ENCODE data around the gene C4B.
"Not testable (repeated sequence)": the region's sequence is repeated elsewhere in the genome, so short reads cannot be mapped to it uniquely, and the experiment has no call there.

Gene C4B

DNA sequence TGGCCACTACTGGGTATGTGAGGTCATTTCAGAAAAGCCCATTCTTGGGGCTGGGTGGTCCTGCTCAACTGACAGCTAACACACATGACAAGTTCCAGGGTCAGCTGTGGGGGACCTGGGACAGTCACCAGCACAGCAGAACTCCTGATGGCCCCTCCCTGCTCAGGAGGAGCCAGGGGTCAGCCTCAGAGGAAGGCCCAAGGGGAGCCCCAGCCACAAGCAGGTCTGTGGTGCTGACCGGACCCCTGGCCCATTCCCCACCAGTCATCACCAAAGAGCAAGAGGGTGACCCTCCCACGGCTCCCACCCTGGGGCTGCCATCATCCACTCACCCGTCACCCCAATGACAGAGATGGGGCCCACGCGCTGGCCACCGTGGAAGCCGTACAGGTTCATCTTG lies 41.7 kb downstream of the C4B start:
- DNase-seq = no peak

DNA sequence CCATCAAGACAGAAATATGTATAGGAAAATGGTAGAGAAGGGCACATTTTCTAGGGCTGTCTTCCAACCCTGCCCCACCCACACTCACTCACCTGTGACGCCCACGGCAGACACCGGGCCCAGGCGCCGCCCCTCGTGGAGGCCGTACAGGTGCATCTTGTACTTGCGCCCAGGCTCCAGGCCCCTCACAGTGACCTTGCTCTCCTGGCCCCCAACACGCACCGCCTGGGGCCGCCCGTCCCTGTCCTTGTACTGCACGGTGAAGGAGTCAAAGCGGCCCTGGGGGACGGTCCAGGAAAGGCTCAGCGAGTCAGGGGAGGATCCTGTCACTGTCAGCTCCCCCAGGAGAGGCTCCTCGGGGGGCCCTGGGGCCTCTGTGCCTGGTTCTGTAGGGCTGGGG lies 43.4 kb downstream of the C4B start:
- DNase-seq = no peak

DNA sequence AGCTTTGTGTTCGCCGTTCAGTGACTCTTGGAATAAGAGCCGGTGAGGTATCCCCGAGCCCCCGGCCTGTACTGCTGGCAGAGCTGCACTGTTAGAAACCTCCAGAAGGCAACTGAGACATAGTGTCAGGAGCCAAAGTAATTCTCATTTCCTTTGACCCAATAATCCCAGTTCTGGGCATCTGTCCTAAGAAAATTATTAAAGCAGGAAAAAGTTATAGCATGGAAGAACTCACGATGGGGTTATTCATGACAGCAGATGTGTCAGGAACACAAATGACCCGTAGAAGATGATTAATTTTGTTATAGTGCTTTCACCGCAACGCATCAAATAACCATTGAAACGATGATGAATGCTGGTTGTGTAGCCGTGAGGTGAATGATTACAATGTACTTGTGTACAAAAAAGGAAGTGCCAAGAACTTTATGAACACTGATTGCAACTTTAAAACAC lies 43.9 kb downstream of the C4B start:
- DNase-seq = no peak

DNA sequence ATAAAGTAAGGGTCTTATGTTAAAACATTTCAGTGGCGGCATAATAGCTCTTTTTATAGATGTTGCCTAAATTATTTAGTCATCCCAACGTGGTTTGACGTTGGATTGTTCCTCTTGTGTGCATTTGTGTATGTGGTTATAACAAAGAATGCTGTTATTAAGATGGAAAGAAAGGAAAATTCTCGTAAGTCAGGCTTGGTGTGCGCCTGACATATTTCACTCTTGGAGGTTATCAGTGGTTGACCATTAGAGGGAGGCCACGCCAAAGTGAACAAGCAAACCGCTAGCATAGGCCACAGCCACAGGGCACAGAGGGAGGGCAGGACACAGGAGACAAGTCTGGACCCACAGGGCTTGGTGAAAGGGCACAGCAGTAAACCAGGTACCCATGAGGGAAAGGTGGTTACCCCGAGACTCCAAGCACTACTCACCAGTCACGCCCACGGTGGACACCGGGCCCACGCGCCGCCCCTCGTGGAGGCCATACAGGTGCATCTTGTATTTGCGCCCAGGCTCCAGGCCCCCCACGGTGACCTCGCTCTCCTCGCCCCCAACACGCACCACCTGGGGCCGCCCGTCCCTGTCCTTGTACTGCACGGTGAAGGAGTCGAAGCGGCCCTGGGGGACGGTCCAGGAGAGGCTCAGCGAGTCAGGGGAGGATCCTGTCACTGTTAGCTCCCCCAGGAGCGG lies 46.5 kb downstream of the C4B start:
- no peak for DNase-seq

DNA sequence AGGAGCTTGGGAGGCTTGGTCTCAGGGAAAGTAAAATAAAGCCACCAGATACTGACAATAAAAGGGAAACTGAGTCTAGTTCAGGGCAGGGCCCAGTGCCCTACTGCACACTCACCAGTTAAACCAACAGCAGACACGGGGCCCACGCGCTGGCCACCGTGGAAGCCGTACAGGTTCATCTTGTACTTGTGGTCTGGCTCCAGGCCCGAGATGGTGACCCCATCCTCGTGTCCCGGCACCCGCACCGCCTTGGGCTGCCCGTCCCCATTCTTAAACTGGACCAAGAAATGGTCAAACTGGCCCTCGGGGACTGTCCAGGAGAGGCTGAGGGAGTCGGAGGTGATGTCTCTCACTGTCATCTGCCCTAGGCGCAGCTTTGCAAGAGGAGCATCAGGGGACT lies 50.1 kb downstream of the C4B start:
- no peak for DNase-seq

DNA sequence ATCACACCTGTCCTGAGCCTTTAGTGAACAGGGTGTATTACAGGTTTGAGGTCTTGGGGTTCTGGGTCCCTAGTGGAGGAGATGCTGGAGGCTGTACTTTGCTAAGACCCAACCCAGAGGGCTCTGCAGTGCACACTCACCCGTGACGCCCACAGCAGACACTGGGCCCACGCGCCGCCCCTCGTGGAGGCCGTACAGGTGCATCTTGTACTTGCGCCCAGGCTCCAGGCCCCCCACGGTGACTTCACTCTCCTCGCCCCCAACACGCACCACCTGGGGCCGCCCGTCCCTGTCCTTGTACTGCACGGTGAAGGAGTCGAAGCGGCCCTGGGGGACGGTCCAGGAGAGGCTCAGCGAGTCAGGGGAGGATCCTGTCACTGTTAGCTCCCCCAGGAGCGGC lies 52.9 kb downstream of the C4B start:
- not testable (repeated sequence) for DNase-seq

DNA sequence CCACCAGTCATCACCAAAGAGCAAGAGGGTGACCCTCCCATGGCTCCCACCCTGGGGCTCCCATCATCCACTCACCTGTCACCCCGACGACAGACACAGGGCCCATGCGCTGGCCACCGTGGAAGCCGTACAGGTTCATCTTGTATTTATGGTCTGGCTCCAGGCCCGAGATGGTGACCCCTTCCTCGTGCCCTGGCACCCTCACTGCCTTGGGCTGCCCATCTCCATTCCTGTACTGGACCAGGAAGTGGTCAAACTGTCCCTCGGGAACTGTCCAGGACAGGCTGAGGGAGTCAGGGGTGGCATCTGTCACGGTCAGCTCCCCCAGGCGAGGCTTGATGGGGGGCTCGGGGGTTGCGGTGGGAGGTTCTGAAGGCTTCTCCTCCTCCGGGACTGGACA lies 53.7 kb downstream of the C4B start:
- DNase-seq = not testable (repeated sequence)

DNA sequence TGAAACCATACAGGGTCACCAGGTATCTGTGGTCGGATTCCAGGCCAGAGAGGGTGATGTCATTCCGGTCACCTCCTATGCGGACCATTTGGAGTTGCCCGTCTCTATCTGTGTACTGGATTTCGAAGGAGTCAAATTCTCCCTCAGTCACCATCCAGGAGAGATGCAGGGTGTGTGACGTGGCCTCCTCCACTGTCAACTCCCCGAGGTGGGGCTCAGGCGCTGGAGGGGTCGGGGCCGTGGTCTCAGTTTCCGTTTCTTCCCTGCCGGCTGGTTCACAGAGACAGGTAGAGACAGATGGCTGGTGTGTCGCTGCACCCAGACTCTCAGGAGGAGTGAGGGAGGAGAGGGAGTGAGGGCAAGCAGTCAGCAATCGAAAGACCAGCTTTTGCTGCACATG lies 54.3 kb downstream of the C4B start:
- DNase-seq = no peak

DNA sequence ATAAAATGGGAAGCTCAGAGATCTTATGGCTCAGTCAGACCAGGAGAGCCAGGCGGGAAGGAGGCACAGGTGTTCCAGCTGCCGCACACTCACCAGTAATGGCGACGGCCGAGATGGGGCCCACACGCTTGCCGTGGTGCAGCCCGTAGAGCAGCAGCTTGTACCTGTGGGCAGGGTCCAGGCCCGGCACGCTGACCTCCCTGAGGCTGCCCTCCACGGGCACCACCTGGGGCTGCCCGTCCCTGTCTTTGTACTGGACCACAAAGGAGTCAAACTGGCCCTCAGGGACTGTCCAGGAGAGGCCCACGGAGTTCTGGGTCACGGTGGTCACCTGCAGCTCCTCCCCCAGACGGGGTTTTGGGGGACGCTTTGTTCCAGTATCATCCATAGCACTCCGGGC lies 54.9 kb downstream of the C4B start:
- DNase-seq = no peak

DNA sequence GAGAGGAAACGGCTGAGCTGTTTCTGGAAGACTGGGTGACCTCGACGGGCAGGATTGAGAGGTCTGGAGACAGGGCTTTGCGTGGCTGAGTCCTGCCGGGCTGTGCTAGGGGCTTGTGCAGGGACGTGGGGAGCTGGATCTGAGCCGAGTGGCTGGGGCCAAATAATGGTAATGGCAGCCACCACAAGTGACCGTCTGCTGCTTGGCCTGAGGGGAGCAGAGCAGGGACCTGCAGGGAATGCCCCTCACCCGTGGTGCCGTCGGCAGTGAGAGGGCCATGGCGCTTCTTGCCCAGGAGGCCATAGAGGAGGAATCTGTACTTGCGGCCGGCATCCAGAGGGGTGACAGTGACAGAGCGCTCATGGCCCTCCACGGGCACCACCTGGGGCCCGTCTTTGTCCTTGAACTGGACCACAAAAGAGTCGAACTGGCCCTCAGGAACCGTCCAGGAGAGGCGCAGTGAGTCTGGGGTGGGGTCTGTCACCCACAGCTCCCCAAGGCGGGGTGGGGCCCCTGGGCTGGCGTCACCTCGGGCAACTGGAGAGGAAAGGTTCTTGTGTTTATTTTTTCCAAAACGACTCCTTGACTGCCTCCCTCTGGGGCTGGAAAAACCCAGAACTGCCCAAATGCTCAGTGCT lies 55.4 kb downstream of the C4B start:
- no peak for DNase-seq

DNA sequence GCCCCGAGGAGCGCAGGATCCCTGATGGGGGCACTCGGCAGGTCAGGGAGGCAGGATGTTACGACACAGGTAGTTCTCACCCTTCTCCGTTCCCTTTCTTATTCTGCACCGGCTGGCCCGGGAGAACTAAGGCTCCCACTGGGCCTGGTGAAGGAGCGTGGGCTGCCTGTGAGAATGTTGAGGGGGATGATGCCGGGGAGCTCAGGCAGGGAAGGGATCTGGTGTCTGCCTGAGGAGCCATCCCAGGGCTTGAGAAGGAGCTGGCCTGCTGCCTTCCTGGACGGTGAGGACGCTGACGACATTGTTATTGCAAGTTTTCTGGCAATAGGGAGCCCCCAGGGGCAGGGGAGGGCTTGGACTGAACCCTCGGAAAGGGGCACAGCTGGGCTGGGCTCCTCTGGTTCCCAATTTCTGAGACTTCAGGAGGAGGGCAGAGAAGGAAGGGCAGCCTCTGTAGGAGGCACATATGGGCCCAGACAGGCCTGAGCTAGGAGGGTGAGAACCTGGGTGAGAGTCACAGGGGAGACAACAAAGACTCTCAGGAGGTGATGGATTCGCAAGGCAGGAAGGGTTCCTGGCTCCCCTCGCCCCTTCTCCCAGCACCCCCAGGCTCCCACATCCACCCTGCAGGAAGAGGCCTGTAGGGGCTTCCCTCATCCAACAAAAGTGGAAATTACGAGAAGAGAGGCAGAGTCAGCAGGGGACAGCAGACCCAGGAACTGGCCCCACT lies 56.4 kb downstream of the C4B start:
- no peak for DNase-seq

DNA sequence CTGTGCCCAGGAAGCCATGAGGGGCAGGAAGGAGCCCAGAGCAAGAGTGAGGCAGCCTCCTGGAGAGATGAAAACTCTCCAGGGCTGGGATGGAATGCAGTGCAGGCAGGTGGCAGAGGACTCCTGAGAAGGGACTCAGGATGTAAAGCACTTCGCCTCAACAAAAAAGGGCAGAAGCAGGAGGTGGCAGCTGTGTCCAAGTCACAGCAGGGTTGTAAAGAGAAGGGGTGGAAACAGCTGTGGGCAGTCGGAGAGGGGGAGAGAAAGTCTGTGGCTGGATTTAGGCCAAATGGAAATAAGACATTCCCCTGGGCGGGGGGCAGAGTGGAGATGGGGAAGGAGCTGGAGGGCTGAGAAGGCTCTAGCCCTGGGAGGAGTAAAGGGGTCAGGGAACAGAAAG lies 58.5 kb downstream of the C4B start:
- DNase-seq = no peak

DNA sequence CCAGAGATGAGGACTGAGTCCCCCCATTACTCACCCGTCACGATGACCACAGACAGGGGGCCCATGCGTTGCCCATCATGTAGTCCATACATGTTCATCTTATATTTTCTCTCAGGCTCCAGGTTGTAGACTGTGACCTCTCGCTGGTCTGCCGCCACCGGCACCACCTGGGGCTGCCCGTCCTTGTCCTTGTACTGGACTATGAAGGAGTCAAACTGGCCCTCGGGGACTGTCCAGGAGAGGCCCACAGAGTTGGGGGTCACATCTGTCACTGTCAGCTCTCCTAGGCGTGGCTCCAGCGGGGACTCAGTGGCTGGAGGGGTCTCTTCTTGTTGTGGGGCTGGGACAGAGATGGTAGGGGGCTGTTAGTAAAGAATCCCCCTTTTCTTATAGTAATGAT lies 59.0 kb downstream of the C4B start:
- DNase-seq = no peak

DNA sequence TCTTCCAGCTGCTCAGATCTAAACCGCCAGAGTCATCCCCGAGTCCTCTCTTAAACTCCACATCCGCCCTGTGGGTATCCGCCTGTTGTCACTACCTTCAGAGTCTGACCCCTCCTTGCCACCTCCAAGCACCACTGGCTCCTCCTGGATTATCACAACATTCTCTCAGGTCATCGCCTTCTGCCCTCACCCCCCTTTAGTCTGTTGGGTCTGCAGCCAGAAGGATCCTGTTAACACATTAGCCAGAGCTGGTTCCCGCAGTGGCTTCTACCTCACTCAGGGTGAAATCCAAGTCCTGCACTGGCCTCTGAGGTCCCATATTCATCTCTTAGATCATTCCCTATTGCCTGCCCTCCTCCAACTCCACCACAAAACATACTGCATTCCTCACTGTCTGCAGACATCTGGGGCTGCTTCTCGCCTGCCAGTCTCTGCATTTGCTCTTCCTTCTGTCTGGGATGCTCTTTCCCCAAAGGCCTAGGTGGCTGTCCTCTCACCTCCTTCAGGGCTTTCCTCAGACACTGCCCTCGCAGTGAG lies 60.5 kb downstream of the C4B start:
- no peak for DNase-seq

DNA sequence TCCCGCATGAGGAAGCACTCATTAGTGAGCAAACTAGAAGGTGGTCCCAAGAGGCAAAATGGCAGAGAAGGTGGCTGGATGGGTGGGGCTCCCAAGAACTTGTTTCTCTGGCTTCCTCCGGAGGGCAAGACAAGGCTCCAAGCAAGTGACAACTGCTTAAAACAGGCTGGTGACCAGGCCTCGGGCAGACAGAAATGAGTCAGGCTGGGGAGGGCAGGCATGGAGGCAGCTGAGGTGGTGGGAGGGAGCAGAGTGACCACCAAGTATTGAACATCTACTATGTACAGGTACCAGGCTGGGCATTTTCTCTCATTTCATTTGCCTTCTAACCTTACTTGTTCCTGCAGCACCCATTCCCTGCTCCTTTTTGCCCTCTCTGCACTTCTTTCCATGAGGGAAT lies 61.2 kb downstream of the C4B start:
- no peak for DNase-seq

DNA sequence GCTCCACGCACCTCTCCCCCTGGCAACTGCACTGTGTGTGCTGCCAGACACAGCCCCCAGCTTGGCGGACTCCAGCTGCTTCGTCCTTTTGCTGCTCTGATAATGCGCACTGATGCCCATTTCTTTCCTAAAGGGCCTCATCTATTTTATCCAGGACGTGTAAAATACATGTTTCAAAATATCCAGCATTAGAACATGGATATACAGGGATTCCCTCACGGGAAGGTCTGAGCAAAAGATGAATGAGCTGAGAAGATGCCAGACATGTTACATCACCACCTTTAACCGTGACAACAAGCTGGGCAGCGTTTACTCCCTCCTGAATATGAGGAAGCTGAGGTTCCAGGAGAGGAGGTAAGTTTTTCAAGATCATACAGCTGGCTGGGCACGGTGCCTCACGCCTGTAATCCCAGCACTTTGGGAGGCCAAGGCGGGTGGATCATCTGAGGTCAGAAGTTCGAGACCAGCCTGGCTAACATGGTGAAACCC lies 61.8 kb downstream of the C4B start:
- no peak for DNase-seq

DNA sequence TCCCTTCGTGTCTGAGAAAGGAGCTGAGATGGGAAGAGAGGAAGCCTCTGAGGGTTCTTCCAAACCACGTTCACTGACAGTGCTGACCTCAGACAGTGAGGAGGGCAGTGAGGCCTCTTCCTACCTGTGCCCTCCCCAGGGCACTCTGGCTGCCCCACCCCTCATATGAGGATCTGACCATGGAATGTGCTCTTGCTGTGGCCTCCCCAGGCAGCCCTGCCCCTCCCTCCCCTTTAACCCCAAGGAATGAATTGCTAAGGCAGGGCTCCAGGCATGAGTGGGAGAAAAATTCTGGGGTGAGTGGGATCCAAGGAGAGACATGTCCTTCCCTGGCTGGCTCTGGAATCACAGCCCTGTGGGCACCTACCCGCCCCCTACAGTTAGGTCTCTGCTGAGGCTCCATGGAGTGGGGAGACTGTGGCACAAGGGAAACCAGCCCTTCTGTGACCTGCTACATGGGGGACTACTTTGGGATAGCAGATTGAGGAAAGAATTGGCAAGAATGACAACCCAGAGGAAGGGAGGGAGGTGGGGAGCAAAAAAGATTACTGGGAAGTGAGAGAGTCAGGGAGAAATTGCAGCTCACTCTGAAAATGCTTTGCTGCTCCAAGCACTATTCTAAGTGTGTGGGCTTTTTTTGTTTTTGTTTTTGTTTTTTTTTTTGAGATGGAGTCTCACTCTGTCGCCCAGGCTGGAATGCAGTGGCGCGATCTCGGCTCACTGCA lies 65.1 kb downstream of the C4B start:
- no peak for DNase-seq

DNA sequence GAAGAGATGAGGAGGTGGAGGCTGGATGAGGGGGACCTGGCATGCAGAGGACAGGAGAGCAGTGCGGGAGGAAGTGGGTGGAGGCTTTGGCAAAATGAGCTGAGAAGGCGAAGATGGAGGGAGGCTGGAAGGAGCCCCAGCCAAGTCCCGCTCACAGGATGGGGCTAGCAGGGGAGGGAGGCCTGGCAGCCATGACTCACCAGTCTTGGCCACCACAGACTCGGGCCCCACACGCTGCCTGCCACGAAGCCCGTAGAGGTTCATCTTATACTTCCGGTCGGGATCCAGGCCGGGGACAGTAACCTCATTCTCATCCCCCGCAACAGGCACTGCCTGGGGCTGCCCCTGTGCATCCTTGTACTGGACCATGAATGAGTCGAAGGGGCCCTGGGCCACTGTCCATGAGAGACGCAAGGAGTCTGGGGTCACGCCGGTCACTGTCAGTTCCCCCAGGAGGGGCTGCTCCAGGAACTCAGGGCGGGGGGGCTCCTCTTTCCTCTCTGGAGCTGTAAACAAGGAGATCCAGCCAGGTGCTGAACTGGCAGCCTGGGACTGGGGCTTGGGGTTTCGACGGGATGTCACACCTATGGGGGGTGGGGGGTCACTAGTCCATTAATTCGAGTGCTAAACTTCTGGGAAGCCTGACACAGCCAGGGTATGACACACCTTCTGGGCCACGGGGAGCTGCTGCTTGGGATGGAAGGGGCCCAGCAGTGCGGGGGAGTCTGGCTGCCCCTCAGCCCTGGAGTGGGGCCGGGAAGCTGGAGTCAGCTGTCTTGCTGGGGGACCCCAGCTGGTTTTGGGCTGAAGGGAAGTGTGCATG lies 66.8 kb downstream of the C4B start:
- DNase-seq = no peak

DNA sequence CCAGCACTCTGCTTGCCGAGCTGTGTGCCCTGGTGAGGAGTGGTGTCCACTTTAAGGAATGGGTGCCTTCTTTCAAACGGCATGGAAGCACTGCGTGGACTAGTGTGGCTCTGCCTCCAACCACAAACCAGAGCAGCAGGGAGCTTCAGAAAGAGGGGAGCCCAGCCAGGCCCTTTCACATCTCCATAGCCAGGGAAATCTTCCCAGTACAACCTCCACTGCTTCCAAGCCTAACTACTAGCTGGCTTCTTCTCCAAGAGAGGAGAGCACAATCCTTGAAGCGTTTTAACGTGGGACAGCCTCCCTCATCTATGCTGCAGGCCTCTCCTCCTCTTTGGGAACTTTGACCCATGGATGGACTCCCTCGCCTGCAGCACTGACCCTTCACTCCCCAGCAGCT lies 67.9 kb downstream of the C4B start:
- DNase-seq = no peak

DNA sequence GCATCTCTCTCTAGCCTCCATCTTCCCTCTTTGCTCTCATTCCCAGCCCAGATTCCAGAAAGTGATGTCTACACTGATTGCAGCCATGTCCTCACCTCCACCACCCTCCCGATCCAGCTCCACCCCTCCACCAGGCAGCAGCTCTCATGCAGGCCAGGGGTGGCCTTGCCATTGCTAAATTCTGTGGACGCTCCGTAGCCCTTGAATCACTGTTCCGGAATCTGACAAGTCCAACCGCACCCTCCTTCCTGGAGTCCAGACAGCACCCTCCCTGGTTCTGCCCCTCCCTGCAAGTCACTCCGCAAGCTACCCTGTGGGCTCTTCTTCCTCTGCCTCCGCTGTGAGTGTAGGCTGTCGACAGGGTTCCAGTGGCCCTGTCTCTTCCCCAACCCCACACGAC lies 68.3 kb downstream of the C4B start:
- no peak for DNase-seq

DNA sequence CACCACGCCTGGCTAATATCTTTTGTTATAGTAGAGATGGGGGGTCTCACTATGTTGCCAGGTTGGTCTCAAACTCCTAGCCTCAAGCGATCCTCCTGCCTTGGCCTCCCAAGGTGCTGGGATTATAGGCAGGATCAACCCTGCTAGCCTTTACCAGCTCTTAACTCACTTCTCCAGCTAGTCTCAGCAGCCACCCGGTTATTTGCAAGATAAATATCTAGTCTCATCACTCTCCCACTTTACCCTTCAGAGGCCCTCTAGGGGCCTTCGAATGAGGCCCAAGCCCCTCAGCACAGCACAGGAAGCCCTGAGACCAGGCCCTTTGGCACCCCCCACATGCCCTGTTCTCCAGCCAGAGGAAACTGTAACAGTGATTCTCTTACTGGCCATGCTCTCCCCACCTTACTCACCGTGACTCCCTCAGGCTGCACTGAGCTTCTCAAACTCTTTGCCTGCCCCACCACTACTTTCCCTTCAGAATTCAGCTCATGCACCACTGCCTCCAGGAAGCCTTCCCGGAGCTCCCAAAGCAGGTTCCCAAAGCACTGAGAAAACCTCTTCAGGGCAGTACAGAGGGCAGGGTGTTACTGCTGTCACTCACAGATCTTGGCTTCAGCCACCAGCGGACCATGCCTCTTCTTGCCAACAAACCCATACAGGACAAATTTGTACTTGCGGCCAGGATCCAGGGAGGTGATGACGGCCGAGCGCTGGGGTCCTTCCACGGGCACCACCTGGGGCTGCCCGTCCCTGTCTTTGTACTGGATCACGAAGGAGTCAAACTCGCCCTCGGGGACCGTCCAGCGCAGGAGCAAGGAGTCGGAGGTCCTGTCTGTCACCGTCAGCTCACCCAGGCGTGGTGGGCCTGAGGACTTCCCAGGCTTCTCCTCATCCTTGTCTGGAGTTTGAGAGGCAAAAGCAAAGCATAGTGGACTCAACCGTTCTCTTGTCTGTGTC lies 69.5 kb downstream of the C4B start:
- no peak for DNase-seq

All from NCI-H1105 treated with DMSO at 0.1 percent for 48 hours (cell line).